22Rv1 (cell line): ENCODE data around the gene APOE.
"Not testable (repeated sequence)": the region's sequence is repeated elsewhere in the genome, so short reads cannot be mapped to it uniquely, and the experiment has no call there.

ENCODE experiments used
- H3K27ac ChIP-seq: fragments of 450-650 bp; 2 replicates; pipeline ENCODE4 v1.5.1; 2017
- CTCF ChIP-seq: fragments of 450-650 bp; IDR thresholded peaks from 2 replicates; pipeline ENCODE4 v1.5.1; 2017; ENCODE audit warnings: mild to moderate bottlenecking
- ZFX ChIP-seq: fragments of 450-650 bp; IDR thresholded peaks from 2 replicates; pipeline ENCODE4 v1.6.1; 2017; ENCODE audit warnings: antibody characterized with exemption, borderline replicate concordance

The APOE gene

GRCh38 chr19:44878120-44878865 is 27.3 kb upstream of the APOE start:
- no peak for TF ChIP-seq ZFX
- no peak for TF ChIP-seq CTCF
- H3K27ac ChIP-seq, result no peak overlapping the region

GRCh38 chr19:44879309-44880065 is 26.1 kb upstream of the APOE start:
- no peak overlapping the region for H3K27ac ChIP-seq

GRCh38 chr19:44882063-44882462 is 23.5 kb upstream of the APOE start:
- TF ChIP-seq CTCF, result no peak
- TF ChIP-seq ZFX, result no peak
- no peak overlapping the region for H3K27ac ChIP-seq

More at GRCh38 chr19:44879309-44880065, 26.1 kb upstream of the APOE start:
- TF ChIP-seq ZFX (no peak), CTCF (no peak)

GRCh38 chr19:44882619-44883397 is 22.8 kb upstream of the APOE start:
- H3K27ac ChIP-seq, result not testable (repeated sequence)

- H3K27ac ChIP-seq, result no peak overlapping the region
- no peak for TF ChIP-seq ZFX
- TF ChIP-seq CTCF, result no peak
Measured at GRCh38 chr19:44883922-44884321, 21.7 kb upstream of the APOE start.

- TF ChIP-seq CTCF (no peak), ZFX (no peak)
- H3K27ac ChIP-seq, result no peak overlapping the region
Measured at GRCh38 chr19:44884566-44884965, 21.0 kb upstream of the APOE start.

GRCh38 chr19:44886141-44886540 is 19.5 kb upstream of the APOE start:
- H3K27ac ChIP-seq, result no peak overlapping the region
- TF ChIP-seq CTCF (no peak), ZFX (no peak)
